CD14-positive monocyte (primary cell): ENCODE data around the gene OPN1MW3. TPM values are rescaled to one million over a fixed set of nuclear protein-coding genes. Genes with fewer than 3 reads are reported as not detected.

Experiments
- DNase-seq, 3 donors: peaks; one replicate each; pipeline ENCODE4 v3.0.0-alpha.2; 2011 to 2022
- H2AFZ ChIP-seq: 2 replicates; pipeline ENCODE4 v1.6.0; 2012; ENCODE audit warnings: mild to moderate bottlenecking, low read depth, low read length, inconsistent platforms; ENCODE audit not compliant: insufficient read depth, poor library complexity, severe bottlenecking
- H3K27ac ChIP-seq, 2 donors: 1 replicate in 1 of 2; 2 replicates in 1 of 2; pipeline ENCODE4 v1.5.1; 2012 to 2013; ENCODE audit warnings: low read length in 2 of 2, control low read depth in 1 of 2, inconsistent platforms in 1 of 2, low read depth in 1 of 2, mild to moderate bottlenecking in 1 of 2
- H3K27me3 ChIP-seq, 2 donors: one replicate each; pipeline versions ENCODE4 v1.6.0 to v1.6.1; 2011 to 2013; ENCODE audit warnings: low read length in 2 of 2; ENCODE audit not compliant: control insufficient read depth in 2 of 2, insufficient read depth in 2 of 2
- H3K36me3 ChIP-seq, 2 donors: replicated peaks in 1 of 2; 1 replicate in 1 of 2; 2 replicates in 1 of 2; pipeline versions ENCODE4 v1.5.1 to v1.6.1; 2012 to 2013; ENCODE audit warnings: low read length in 2 of 2, control low read depth in 1 of 2, inconsistent platforms in 1 of 2, mild to moderate bottlenecking in 1 of 2; ENCODE audit not compliant: insufficient read depth in 2 of 2, control insufficient read depth in 1 of 2
- H3K4me1 ChIP-seq, 2 donors: 1 replicate in 1 of 2; 2 replicates in 1 of 2; pipeline versions ENCODE4 v1.5.1 to v1.6.1; 2012 to 2013; ENCODE audit warnings: low read length in 2 of 2, control low read depth in 1 of 2, inconsistent platforms in 1 of 2, mild to moderate bottlenecking in 1 of 2, moderate library complexity in 1 of 2; ENCODE audit not compliant: insufficient read depth in 2 of 2, control insufficient read depth in 1 of 2
- H3K4me2 ChIP-seq: replicated peaks from 2 replicates; pipeline ENCODE3; 2012; ENCODE audit warnings: low read length, moderate library complexity, mild to moderate bottlenecking; ENCODE audit not compliant: poor library complexity, severe bottlenecking; ENCODE audit errors: extremely low read depth
- H3K4me3 ChIP-seq, 3 experiments: fragments of 200-600 bp in 1 of 3; sonication (generic) in 1 of 3; replicated peaks in 1 of 3; 1 replicate in 2 of 3; 2 replicates in 1 of 3; pipeline ENCODE4 v1.5.1; 2011 to 2013; ENCODE audit warnings: low read length in 3 of 3, mild to moderate bottlenecking in 3 of 3, control low read depth in 2 of 3, low read depth in 2 of 3, inconsistent platforms in 1 of 3, moderate library complexity in 1 of 3
- H3K79me2 ChIP-seq: 2 replicates; pipeline ENCODE4 v1.6.0; 2012; ENCODE audit warnings: mild to moderate bottlenecking, control low read depth, inconsistent platforms, low read length, moderate library complexity; ENCODE audit not compliant: insufficient read depth
- H3K9ac ChIP-seq: 2 replicates; pipeline ENCODE4 v1.6.0; 2017; ENCODE audit warnings: low read length, mild to moderate bottlenecking; ENCODE audit not compliant: insufficient read depth, poor library complexity, severe bottlenecking
- H3K9me3 ChIP-seq, 2 donors: replicated peaks in 1 of 2; 1 replicate in 1 of 2; 2 replicates in 1 of 2; pipeline versions ENCODE4 v1.5.1 to v1.6.1; 2012 to 2013; ENCODE audit warnings: low read length in 2 of 2, control low read depth in 1 of 2; ENCODE audit not compliant: control insufficient read depth in 1 of 2, insufficient read depth in 1 of 2
- H4K20me1 ChIP-seq: 2 replicates; pipeline ENCODE4 v1.6.0; 2012; ENCODE audit warnings: mild to moderate bottlenecking, low read length, control low read depth, moderate library complexity; ENCODE audit not compliant: insufficient read depth
- H3K27ac Mint-ChIP-seq, 7 donors: one replicate each; pipeline ENCODE4 v1.8.0; 2020; ENCODE audit warnings: mild to moderate bottlenecking in 7 of 7, mixed read lengths in 7 of 7, moderate library complexity in 6 of 7, inconsistent platforms in 2 of 7
- H3K27me3 Mint-ChIP-seq, 3 donors: one replicate each; pipeline ENCODE4 v1.8.0; 2021 to 2022; ENCODE audit warnings: low read depth in 3 of 3, mild to moderate bottlenecking in 3 of 3, mixed read lengths in 3 of 3, moderate library complexity in 3 of 3, inconsistent platforms in 1 of 3
- H3K36me3 Mint-ChIP-seq, 2 donors: one replicate each; pipeline ENCODE4 v1.8.0; 2020; ENCODE audit warnings: mixed read lengths in 2 of 2, inconsistent platforms in 1 of 2, mild to moderate bottlenecking in 1 of 2
- H3K4me1 Mint-ChIP-seq: one replicate; pipeline ENCODE4 v1.8.0; 2020; ENCODE audit warnings: mild to moderate bottlenecking, mixed read lengths
- H3K4me3 Mint-ChIP-seq, 2 donors: one replicate each; pipeline ENCODE4 v1.8.0; 2020; ENCODE audit warnings: mild to moderate bottlenecking in 2 of 2, mixed read lengths in 2 of 2, moderate library complexity in 1 of 2
- H3K9me3 Mint-ChIP-seq, 7 donors: one replicate each; pipeline ENCODE4 v1.8.0; 2020 to 2022; ENCODE audit warnings: mixed read lengths in 7 of 7, mild to moderate bottlenecking in 6 of 7, moderate library complexity in 6 of 7, inconsistent platforms in 2 of 7
- WGBS: methylation state at CpG from one replicate; pipeline ENCODE4 v1.1.5; 2013; ENCODE audit warnings: missing lambda C conversion rate; ENCODE audit not compliant: insufficient coverage; 5-methylcytosine and 5-hydroxymethylcytosine counted together
- intact Hi-C, 2 donors: fragments of 100-400 bp; cut with micrococcal nuclease; formaldehyde crosslinking; loops; one replicate each; pipeline versions ENCODE4 v1.15.0 to v1.15.1; 2023
- polyA plus RNA-seq, 3 donors: library from polyadenylated mRNA; depleted of rRNA in 1 of 3; unstranded in 2 of 3; stranded (reverse) in 1 of 3; fragments of 300-500 nt in 2 of 3; fragments of >200 nt in 1 of 3; fragmentation: Illumina TruSeq in 2 of 3; gene quantifications; 1 replicate in 2 of 3; 2 replicates in 1 of 3; pipeline ENCODE4 v1.2.3, GENCODE V29; 2012 to 2021
- TF ChIP-seq, protein P1 (sequence below): fragments of 200-600 bp; IDR thresholded peaks from one replicate; pipeline ENCODE4 v1.8.0; 2022; ENCODE audit warnings: antibody characterized with exemption, mild to moderate bottlenecking

The OPN1MW3 gene
- polyA plus RNA-seq, 3 donors, result 0.03 TPM; not detected in 2

DNA sequence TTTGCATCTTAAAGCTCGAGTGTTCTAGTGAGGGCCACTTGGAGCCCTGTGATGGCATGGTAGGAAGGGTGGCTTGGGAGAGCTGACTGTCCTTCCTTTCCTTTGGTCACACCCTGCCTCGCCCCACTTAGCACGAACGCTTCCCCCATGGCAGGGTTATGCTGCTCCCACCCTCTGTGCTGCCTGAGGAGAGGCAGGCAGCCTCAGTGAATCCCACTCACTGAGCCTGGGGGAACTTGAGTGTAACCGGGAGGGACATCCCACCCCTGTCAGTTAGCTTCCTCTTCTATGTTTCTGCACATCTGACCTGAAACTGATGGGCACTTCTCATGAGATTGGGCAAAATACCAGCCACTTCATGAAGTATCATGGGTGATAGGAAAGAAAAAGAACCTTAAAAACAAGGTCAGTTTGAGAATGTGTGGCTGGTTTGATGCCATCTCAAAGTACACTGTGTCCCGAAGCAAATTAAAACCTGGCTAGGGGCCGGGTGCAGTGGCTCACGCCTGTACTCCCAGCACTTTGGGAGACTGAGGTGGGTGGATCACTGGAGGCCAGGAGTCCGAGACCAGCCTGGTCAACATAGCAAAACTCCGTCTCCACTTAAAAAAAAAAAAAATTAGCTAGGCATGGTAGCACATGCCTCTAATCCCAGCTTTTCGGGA is 48.3 kb downstream of the OPN1MW3 start:
- no peaks in the 10 kb centered on the region for H3K9me3 ChIP-seq
- intact Hi-C loops, result no loop called here
- Mint-ChIP-seq H3K4me3 (peak overlapping the region in 1 of 2 donors; percentile 72), H3K27ac (peak overlapping the region; percentile 68 to 93 (median 76)), H3K36me3 (peaks cover 0 to 4% of the 10 kb centered on the region in 2 donors), H3K9me3 (peaks cover 0 to 2% (median 0%) of the 10 kb centered on the region in 7 donors), H3K4me1 (peaks cover 59% of the 10 kb centered on the region), H3K27me3 (peaks cover 0 to 21% (median 0%) of the 10 kb centered on the region in 3 donors)
- peaks cover 42 to 45% of the 10 kb centered on the region in 2 donors for H3K4me1 ChIP-seq
- no peak overlapping the region for H2AFZ ChIP-seq
- 100% methylated on average over 1 of the region's 11 CpGs for WGBS
- no peaks in the 10 kb centered on the region for H3K36me3 ChIP-seq
- peak overlapping the region; percentile 42 to 52 for H3K27ac ChIP-seq
- H3K79me2 ChIP-seq, result no peaks in the 10 kb centered on the region
- no peak overlapping the region for H3K4me2 ChIP-seq
- no peaks in the 10 kb centered on the region for H3K27me3 ChIP-seq
- no peaks in the 10 kb centered on the region for H4K20me1 ChIP-seq
- peak in 2 of 3 donors; percentile 32 to 58 for DNase-seq
- peak overlapping the region; percentile 6 for H3K9ac ChIP-seq
- TF ChIP-seq, protein P1, sequence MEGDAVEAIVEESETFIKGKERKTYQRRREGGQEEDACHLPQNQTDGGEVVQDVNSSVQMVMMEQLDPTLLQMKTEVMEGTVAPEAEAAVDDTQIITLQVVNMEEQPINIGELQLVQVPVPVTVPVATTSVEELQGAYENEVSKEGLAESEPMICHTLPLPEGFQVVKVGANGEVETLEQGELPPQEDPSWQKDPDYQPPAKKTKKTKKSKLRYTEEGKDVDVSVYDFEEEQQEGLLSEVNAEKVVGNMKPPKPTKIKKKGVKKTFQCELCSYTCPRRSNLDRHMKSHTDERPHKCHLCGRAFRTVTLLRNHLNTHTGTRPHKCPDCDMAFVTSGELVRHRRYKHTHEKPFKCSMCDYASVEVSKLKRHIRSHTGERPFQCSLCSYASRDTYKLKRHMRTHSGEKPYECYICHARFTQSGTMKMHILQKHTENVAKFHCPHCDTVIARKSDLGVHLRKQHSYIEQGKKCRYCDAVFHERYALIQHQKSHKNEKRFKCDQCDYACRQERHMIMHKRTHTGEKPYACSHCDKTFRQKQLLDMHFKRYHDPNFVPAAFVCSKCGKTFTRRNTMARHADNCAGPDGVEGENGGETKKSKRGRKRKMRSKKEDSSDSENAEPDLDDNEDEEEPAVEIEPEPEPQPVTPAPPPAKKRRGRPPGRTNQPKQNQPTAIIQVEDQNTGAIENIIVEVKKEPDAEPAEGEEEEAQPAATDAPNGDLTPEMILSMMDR, result no peak
- no peak overlapping the region for H3K4me3 ChIP-seq

DNA sequence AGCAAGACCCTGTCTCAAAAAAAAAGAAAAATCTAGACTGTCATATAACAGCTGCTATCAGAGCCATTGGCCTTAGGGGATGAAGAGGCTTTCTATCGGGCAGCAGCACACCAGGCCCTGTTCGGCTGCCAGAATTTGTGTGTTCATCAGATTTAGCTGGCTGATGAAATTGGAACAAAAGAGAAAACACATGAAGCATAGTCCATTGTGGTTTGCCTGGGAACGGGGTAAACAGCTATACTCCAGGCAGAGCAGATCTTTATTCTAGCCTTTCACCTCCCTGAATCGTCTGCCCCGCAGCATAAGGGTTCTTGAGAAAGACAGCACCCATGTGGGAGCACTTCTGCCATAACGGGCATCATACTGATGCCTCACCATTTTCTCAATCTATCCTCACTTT is 49.8 kb downstream of the OPN1MW3 start:
- Histone ChIP-seq H3K9me3 (no peaks in the 10 kb centered on the region), H3K4me2 (no peak overlapping the region), H3K36me3 (no peaks in the 10 kb centered on the region), H2AFZ (no peak overlapping the region), H3K4me3 (no peak overlapping the region), H4K20me1 (no peaks in the 10 kb centered on the region), H3K27me3 (no peaks in the 10 kb centered on the region), H3K79me2 (no peaks in the 10 kb centered on the region), H3K9ac (no peak overlapping the region), H3K27ac (no peak overlapping the region), H3K4me1 (peaks cover 38 to 39% of the 10 kb centered on the region in 2 donors)
- WGBS, result 100% methylated on average over 3 of the region's 6 CpGs
- Mint-ChIP-seq H3K27ac (peak overlapping the region in 2 of 7 donors; percentile 19 to 53), H3K27me3 (peaks cover 0 to 24% (median 0%) of the 10 kb centered on the region in 3 donors), H3K4me3 (no peak overlapping the region), H3K4me1 (peaks cover 54% of the 10 kb centered on the region), H3K36me3 (peaks cover 0 to 4% of the 10 kb centered on the region in 2 donors), H3K9me3 (peaks cover 0 to 2% (median 0%) of the 10 kb centered on the region in 7 donors)
- DNase-seq, result no peak
- TF ChIP-seq, protein P1, result no peak
- intact Hi-C loops, result no loop called here
